Measurements from ENCODE around the gene THPO.

- TF ChIP-seq CTCF (IDR thresholded peaks at IDR 0.05): no peak
- TF ChIP-seq POLR2A (IDR thresholded peaks at IDR 0.05): peak; percentile 74 to 85
Observed at GRCh38 chr3:184361532-184361931, 16.5 kb downstream of the THPO start, which contains the start of the genes CLCN2 and POLR2H.

Measured in thyroid gland (tissue), 4 donors.